Activated naive CD8-positive, alpha-beta T cell treated with anti-CD3 and anti-CD28 coated beads for 36 hours (primary cell): Measurements from ENCODE around the gene VEPH1. TPM values are rescaled to one million over a fixed set of nuclear protein-coding genes. Genes with fewer than 3 reads are reported as not detected.

Experiments used
- DNase-seq: peaks from one replicate; pipeline ENCODE4 v3.0.0; 2021
- H3K27ac Mint-ChIP-seq: one replicate; pipeline ENCODE4 v1.8.0; 2022; ENCODE audit warnings: mild to moderate bottlenecking, moderate library complexity, mixed read lengths
- H3K27me3 Mint-ChIP-seq: one replicate; pipeline ENCODE4 v1.8.0; 2022; ENCODE audit warnings: mild to moderate bottlenecking, mixed read lengths
- H3K36me3 Mint-ChIP-seq: one replicate; pipeline ENCODE4 v1.8.0; 2021; ENCODE audit warnings: mild to moderate bottlenecking, mixed read lengths
- H3K4me1 Mint-ChIP-seq: one replicate; pipeline ENCODE4 v1.8.0; 2021; ENCODE audit warnings: mixed read lengths
- H3K4me3 Mint-ChIP-seq: one replicate; pipeline ENCODE4 v1.8.0; 2022; ENCODE audit warnings: mild to moderate bottlenecking, moderate library complexity, mixed read lengths
- H3K9me3 Mint-ChIP-seq: one replicate; pipeline ENCODE4 v1.8.0; 2022; ENCODE audit warnings: mixed read lengths
- total RNA-seq, 2 experiments: library from RNA; stranded (reverse); gene quantifications; one replicate each; pipeline ENCODE4 v1.2.3, GENCODE V29; 2021

The VEPH1 gene
- total RNA-seq, 2 experiments from 2014 or later: not detected

DNA sequence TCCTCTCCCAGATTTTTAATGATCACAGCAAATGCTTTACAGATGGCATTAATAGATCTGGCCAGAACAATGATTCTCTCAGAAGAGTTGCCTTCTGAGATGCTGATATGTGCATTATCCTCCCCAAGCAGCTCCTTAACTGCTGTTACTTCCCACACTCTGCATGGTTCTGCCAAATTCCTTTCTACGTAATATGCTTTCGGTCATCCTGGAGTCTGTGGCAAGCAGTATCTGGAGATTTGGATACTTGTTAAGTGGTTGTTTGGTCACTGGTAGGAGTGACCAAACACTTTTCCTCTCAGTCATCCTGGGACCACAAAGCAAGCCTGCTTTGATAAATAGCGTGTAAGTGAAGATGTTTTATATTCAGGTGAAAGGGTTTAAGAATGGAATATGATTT, 272.1 kb downstream of the VEPH1 start:
- Mint-ChIP-seq H3K4me1 (peaks cover 6% of the 10 kb centered on the region), H3K27me3 (no peaks in the 10 kb centered on the region), H3K9me3 (no peaks in the 10 kb centered on the region), H3K4me3 (no peak overlapping the region), H3K36me3 (no peaks in the 10 kb centered on the region), H3K27ac (no peak overlapping the region)
- no peak for DNase-seq

DNA sequence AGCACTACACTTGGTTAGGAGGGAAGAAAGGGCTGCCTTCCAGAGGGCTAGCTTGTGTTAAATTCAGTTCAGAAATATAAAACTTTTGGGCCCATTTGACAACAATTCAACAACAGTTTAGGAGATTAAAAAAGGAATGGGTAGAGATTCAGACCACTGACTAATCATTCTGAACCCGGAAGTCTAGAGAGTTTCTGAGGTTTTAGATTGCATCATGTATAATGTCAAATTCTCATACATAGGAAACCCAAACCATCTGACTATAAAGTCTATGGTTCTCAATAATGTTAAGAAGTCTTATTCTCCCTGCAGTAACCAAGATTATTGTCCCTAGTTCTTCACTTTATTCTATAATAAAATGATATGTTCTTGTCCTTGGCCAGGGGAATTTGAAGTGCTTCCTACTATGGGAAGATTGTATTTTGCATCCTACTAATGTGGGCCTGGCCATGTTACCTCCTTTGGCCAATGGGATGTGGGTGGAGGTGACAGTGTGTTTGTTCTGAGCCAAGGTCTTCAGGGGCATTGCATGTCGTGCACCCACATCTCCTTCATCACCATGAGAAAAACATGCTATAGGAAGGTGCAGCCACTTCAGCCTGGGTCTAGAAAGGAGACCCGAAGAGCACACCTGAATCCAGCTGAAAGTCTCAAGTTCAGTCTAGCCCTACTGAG, 276.9 kb downstream of the VEPH1 start:
- Mint-ChIP-seq H3K27me3 (no peaks in the 10 kb centered on the region), H3K4me3 (no peak overlapping the region), H3K4me1 (peaks cover 14% of the 10 kb centered on the region), H3K9me3 (no peaks in the 10 kb centered on the region), H3K27ac (peak overlapping the region; percentile 76), H3K36me3 (no peaks in the 10 kb centered on the region)
- DNase-seq: no peak

DNA sequence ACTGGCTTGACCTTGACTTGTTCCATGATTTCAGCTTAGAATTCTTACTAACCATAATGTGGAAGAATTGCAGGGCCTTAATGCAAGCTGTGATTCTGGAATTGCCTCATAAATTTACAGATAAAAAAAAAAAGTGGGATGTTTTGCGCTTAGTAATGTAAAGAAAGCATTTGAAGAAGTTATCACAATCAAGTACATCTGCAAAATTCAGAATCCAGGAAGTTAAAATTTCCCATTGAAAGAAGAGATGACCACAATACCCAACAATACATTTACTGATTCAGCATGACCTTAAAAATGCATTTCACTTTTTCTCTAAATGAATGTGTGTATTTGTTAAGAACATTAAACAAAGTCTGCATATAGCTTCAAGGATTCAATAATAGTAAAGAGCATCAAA, 278.2 kb downstream of the VEPH1 start:
- peaks cover 14% of the 10 kb centered on the region for H3K4me1 Mint-ChIP-seq
- no peaks in the 10 kb centered on the region for H3K36me3 Mint-ChIP-seq

DNA sequence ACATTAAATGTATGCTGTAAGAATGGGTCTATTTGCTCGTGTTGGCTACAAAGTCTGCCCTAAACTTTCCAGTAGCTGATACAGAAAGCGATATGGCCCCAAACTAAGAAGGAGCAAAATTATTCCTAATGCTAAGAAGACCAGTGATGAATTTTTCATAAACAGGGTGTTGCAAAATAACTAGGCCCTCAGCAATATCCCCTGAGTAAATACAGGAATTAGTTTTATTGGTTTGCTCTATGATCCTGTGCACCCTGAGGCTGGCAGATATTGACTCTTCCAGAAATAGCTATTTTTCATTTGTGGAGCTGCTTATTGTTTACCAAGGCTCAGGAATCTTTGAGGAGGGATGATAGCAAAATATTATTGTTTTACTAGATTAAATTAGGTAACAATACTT, 282.3 kb downstream of the VEPH1 start:
- H3K27me3 Mint-ChIP-seq: no peaks in the 10 kb centered on the region
- H3K9me3 Mint-ChIP-seq: no peaks in the 10 kb centered on the region
- no peak overlapping the region for H3K4me3 Mint-ChIP-seq
- no peak overlapping the region for H3K27ac Mint-ChIP-seq
- peaks cover 6% of the 10 kb centered on the region for H3K4me1 Mint-ChIP-seq
- H3K36me3 Mint-ChIP-seq: no peaks in the 10 kb centered on the region
- DNase-seq: no peak

More for the DNA sequence above, 278.2 kb downstream of the VEPH1 start:
- no peak for DNase-seq
- H3K27ac Mint-ChIP-seq: no peak overlapping the region
- no peaks in the 10 kb centered on the region for H3K9me3 Mint-ChIP-seq
- no peak overlapping the region for H3K4me3 Mint-ChIP-seq
- H3K27me3 Mint-ChIP-seq: no peaks in the 10 kb centered on the region

DNA sequence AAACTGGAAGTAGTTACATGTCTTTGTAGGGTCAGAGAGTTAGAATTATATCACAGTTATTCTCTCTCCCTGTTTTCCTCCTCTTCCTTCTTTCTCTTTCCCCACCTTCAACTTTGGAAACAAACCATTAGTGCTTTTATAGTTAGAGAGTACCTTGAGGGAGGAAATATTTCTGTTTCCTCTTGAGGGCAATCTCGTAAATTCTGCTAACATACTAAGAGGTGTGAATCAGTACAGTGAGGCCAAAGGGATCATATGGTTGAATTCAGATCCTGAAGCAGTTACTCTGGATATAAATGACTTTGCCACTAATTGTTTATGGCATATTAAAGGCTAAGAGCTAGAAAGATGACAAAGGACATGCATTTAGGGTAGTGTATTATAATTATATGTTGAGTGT, 283.0 kb downstream of the VEPH1 start:
- no peak overlapping the region for H3K27ac Mint-ChIP-seq
- DNase-seq: no peak
- no peaks in the 10 kb centered on the region for H3K27me3 Mint-ChIP-seq
- no peak overlapping the region for H3K4me3 Mint-ChIP-seq
- no peaks in the 10 kb centered on the region for H3K9me3 Mint-ChIP-seq
- H3K4me1 Mint-ChIP-seq: peaks cover 2% of the 10 kb centered on the region
- no peaks in the 10 kb centered on the region for H3K36me3 Mint-ChIP-seq

DNA sequence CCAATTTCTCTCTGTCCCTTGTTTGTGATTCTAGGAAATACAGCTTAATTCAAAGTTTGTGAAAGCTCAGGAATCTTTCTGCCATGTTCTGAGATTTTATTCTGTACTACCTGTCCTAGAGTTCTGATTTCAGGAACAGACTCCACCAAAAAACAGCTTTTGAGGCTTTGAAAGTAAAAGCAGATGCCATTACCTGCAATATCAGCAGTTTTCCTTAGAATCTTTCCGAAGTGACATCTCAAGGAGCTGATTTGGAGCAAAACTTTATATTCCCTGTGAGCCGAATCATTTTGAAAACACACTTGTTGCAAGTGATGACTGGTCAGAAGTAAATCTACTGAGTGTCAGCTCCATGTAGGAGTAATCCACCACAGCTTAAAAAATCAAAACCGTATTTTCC, 284.0 kb downstream of the VEPH1 start:
- Mint-ChIP-seq H3K27me3 (no peaks in the 10 kb centered on the region), H3K4me3 (no peak overlapping the region), H3K27ac (no peak overlapping the region), H3K36me3 (no peaks in the 10 kb centered on the region), H3K4me1 (no peaks in the 10 kb centered on the region), H3K9me3 (no peaks in the 10 kb centered on the region)
- DNase-seq: no peak

Other genes with a start within 250 kb of the VEPH1 start
- under 1 TPM in 1 of 2 experiments, not detected in 1; 0.25 TPM for gene PTX3, start 66.6 kb downstream of the VEPH1 start, total RNA-seq